Endothelial cell of umbilical vein (primary cell): Measurements from ENCODE around the gene IPO4. TPM values are rescaled to one million over a fixed set of nuclear protein-coding genes. Genes with fewer than 3 reads are reported as not detected.

ENCODE experiments used
- BruUV-seq: library from RNA; stranded (reverse); fragments of 400-500 nt; replicated peaks from 2 replicates; lab custom pipeline; 2021; lab: Mats Ljungman, UMichigan
- CTCF ChIA-PET: fragments of 300-600, 350-600 bp; sonication (Branson Sonifier 250); formaldehyde crosslinking; loops from one replicate; lab custom pipeline; 2021; ENCODE audit warnings: antibody characterized with exemption, inconsistent platforms; lab: Charles Lee
- POLR2A ChIA-PET: fragments of 300-600, 350-600 bp; sonication (Branson Sonifier 250); formaldehyde crosslinking; loops from one replicate; lab custom pipeline; 2021; ENCODE audit warnings: antibody characterized with exemption, inconsistent platforms; lab: Charles Lee
- DNase-seq: peaks from one replicate; pipeline ENCODE4 v3.0.0-alpha.2; 2011; ENCODE audit warnings: low read depth, low spot score
- FAIRE-seq: peaks from 2 replicates; lab custom pipeline; 2011; peaks lifted over from hg19 to GRCh38; lab: Jason Lieb, UNC
- H2AFZ ChIP-seq: 2 replicates; pipeline ENCODE4 v1.6.0; 2012; ENCODE audit warnings: low read depth, low read length, control low read depth, inconsistent platforms
- H3K27ac ChIP-seq: 2 replicates; pipeline ENCODE4 v1.5.1; 2011; ENCODE audit warnings: low read depth, mild to moderate bottlenecking, control low read depth, low read length, moderate library complexity; ENCODE audit not compliant: insufficient read depth
- H3K27me3 ChIP-seq, 2 experiments: 2 replicates each; pipeline versions ENCODE4 v1.6.0 to v1.6.1; 2011; ENCODE audit warnings: low read length in 2 of 2, mixed read lengths in 1 of 2; ENCODE audit not compliant: control insufficient read depth in 2 of 2, insufficient read depth in 2 of 2
- H3K36me3 ChIP-seq, 2 experiments: 2 replicates in 1 of 2; 3 replicates in 1 of 2; pipeline ENCODE4 v1.5.1; 2011; ENCODE audit warnings: low read length in 2 of 2, mild to moderate bottlenecking in 1 of 2, moderate library complexity in 1 of 2; ENCODE audit not compliant: control insufficient read depth in 2 of 2, insufficient read depth in 2 of 2; ENCODE audit errors: extremely low read depth in 1 of 2
- H3K4me1 ChIP-seq: 3 replicates; pipeline ENCODE4 v1.5.1; 2011; ENCODE audit warnings: mild to moderate bottlenecking, low read length; ENCODE audit not compliant: control insufficient read depth, insufficient read depth; ENCODE audit errors: extremely low read depth
- H3K4me2 ChIP-seq: 2 replicates; pipeline ENCODE4 v1.6.1; 2011; ENCODE audit warnings: low read length, control low read depth, mixed read lengths; ENCODE audit not compliant: insufficient read depth
- H3K4me3 ChIP-seq, 3 experiments: fragments of 200-600 bp in 1 of 3; sonication (generic), shearing (Covaris generic) in 1 of 3; replicated peaks in 1 of 3; 2 replicates each; pipeline ENCODE4 v1.5.1; 2011 to 2016; ENCODE audit warnings: control low read depth in 3 of 3, low read length in 3 of 3, mild to moderate bottlenecking in 2 of 3, inconsistent platforms in 1 of 3, low read depth in 1 of 3, moderate library complexity in 1 of 3; ENCODE audit not compliant: insufficient read depth in 1 of 3
- H3K79me2 ChIP-seq: 2 replicates; pipeline ENCODE4 v1.6.0; 2012; ENCODE audit warnings: low read length, inconsistent platforms; ENCODE audit not compliant: control insufficient read depth, insufficient read depth
- H3K9ac ChIP-seq: replicated peaks from 2 replicates; pipeline ENCODE3; 2011; ENCODE audit warnings: low read length, control low read depth; ENCODE audit not compliant: insufficient read depth; ENCODE audit errors: extremely low read depth
- H3K9me1 ChIP-seq: replicated peaks from 3 replicates; pipeline ENCODE4 v1.6.0; 2011; ENCODE audit warnings: mild to moderate bottlenecking, low read length; ENCODE audit not compliant: control insufficient read depth, insufficient read depth; ENCODE audit errors: extremely low read depth
- H3K9me3 ChIP-seq: replicated peaks from 2 replicates; pipeline ENCODE4 v1.5.1; 2012; ENCODE audit warnings: low read length, inconsistent platforms; ENCODE audit not compliant: control insufficient read depth, insufficient read depth
- H4K20me1 ChIP-seq: replicated peaks from 2 replicates; pipeline ENCODE3; 2011; ENCODE audit warnings: mild to moderate bottlenecking, low read length; ENCODE audit not compliant: control insufficient read depth, insufficient read depth; ENCODE audit errors: extremely low read depth
- EZH2 ChIP-seq: IDR thresholded peaks from 2 replicates; pipeline ENCODE4 v1.6.1; 2012; ENCODE audit warnings: borderline replicate concordance, low read depth, mild to moderate bottlenecking, moderate library complexity, low read length, inconsistent platforms; ENCODE audit not compliant: severe bottlenecking
- JUN ChIP-seq: IDR thresholded peaks from 2 replicates; pipeline ENCODE4 v1.6.1; 2011; ENCODE audit warnings: borderline replicate concordance, low read depth; ENCODE audit not compliant: insufficient read length, insufficient read depth
- MYC ChIP-seq: IDR thresholded peaks from one replicate; pipeline ENCODE4 v1.6.1; 2011; ENCODE audit warnings: mild to moderate bottlenecking, low read depth, low read length
- dilution Hi-C: fragments of 300-500 bp; cut with MboI; formaldehyde crosslinking; loops from one replicate; pipeline ENCODE4 v1.15.0; 2019; ENCODE audit warnings: low sequenced_read_pairs; ENCODE audit not compliant: extremely low pct_ligation_motif_present
- intact Hi-C: fragments of 100-400 bp; cut with micrococcal nuclease; formaldehyde crosslinking; loops from one replicate; pipeline ENCODE4 v1.10.0; 2022
- polyA plus RNA-seq, 4 experiments: library from polyadenylated mRNA; depleted of rRNA in 3 of 4; stranded (reverse) in 3 of 4; unstranded in 1 of 4; fragments of >200 nt; gene quantifications; 2 replicates each; pipeline versions ENCODE4 v1.2.1 to v1.2.3, GENCODE V29; 2011 to 2012; ENCODE audit warnings: missing spikeins in 1 of 4
- total RNA-seq: library from RNA; stranded (reverse); gene quantifications from 2 replicates; pipeline ENCODE4 v1.2.3, GENCODE V29; 2021
- TF ChIP-seq, protein P1 (sequence below): IDR thresholded peaks from 2 replicates; pipeline ENCODE4 v1.6.1; 2011; ENCODE audit not compliant: insufficient read depth, insufficient read length

Gene IPO4
- total and polyA plus RNA-seq, 2 donors (not counting 3 experiments of a cell fraction or from before 2014, with no cell fraction given) = 24.6 to 66.5 TPM

DNA sequence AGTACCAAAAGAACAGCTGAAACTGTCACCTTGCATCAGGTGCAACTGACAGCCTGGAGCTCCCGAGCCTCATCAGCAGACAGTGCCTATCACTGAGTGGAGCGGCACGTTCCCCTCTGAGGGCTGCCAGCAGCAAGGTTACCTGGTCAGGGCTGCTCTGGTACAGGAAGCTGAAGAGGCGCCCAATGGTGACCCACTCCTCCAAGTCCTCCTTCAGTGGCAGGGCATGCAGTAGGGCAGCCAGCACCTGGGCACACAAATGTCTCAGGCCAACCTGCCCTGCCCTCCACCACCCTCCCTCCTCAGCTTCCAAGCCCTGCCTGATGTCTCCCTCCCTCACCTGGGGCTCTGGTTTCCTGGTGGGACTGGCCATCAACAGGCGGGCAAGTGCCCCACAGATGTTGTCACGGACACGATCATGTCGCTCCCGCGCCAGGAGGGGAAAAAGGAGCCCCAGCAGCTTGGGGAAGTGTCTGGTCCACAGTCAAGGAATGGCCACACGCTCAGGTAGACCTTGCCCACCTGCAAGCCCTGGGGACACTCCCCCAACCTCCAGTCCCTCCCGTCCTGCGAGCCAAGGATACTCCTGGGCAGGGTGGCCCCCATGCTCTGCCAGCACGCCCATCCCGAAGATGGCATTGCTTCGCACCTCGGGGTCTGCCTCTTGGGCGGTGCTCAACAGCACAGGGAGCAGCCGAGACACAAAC lies 7.1 kb downstream of the IPO4 start:
- DNase-seq = no peak
- no peak for FAIRE-seq
- intact Hi-C loops = no loop called here
- no peak overlapping the region for H3K9ac ChIP-seq
- H3K4me1 ChIP-seq = no peaks in the 10 kb centered on the region
- H3K27me3 ChIP-seq = no peaks in the 10 kb centered on the region
- ChIA-PET POLR2A (no interaction called here), CTCF (interaction anchor here (0.8 to 2.4 kb wide), 3 partner anchors 21 to 116 kb away, joined by 3 to 9 read pairs (median 7); partner anchors contain the start of gene IRF9)
- H3K36me3 ChIP-seq = peaks cover 0 to 42% of the 10 kb centered on the region in 2 experiments
- H3K27ac ChIP-seq = no peak overlapping the region
- dilution Hi-C loops = no loop called here
- no peaks in the 10 kb centered on the region for H3K9me1 ChIP-seq
- no TSS peak for BruUV-seq
- H3K9me3 ChIP-seq = no peaks in the 10 kb centered on the region
- no peak overlapping the region for H3K4me3 ChIP-seq
- no peaks in the 10 kb centered on the region for H4K20me1 ChIP-seq
- H3K4me2 ChIP-seq = no peak overlapping the region
- no peak overlapping the region for H2AFZ ChIP-seq
- no peaks in the 10 kb centered on the region for H3K79me2 ChIP-seq
- TF ChIP-seq, protein P1, sequence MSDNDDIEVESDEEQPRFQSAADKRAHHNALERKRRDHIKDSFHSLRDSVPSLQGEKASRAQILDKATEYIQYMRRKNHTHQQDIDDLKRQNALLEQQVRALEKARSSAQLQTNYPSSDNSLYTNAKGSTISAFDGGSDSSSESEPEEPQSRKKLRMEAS = no peak
- TF ChIP-seq JUN (no peak), EZH2 (no peak), MYC (no peak)
